GM12878 (cell line): ENCODE measurements around the gene LRRC8D. TPM values are rescaled to one million over a fixed set of nuclear protein-coding genes. Genes with fewer than 3 reads are reported as not detected.

Source experiments
- ATAC-seq: fragments of 200-7000 bp; cut with Tn5 transposase; 3 replicates; pipeline ENCODE4 v1.9.1; 2020; ENCODE audit warnings: mild to moderate bottlenecking, moderate library complexity
- BruUV-seq: library from RNA; stranded (reverse); fragments of 400-500 nt; replicated peaks from 2 replicates; lab custom pipeline; 2021; lab: Mats Ljungman, UMichigan
- CTCF ChIA-PET: fragments of 300-600 bp; sonication (Branson Sonifier 250); formaldehyde crosslinking; extraction: SDS; loops from one replicate; lab custom pipeline; 2021; ENCODE audit warnings: inconsistent platforms; lab: Yijun Ruan, JAX
- POLR2A ChIA-PET: fragments of 350-600 bp; formaldehyde crosslinking; extraction: SDS; loops from one replicate; lab custom pipeline; 2021; ENCODE audit warnings: inconsistent platforms; lab: Charles Lee
- RAD21 ChIA-PET: fragments of 300-600 bp; sonication (Branson Sonifier 250); formaldehyde crosslinking; loops from one replicate; lab custom pipeline; 2023; ENCODE audit warnings: antibody characterized with exemption; ENCODE audit not compliant: unreplicated experiment; lab: Charles Lee
- SMC1A ChIA-PET: fragments of 300-600 bp; sonication (Branson Sonifier 250); formaldehyde crosslinking; loops from one replicate; lab custom pipeline; 2023; ENCODE audit not compliant: unreplicated experiment, uncharacterized antibody; lab: Charles Lee
- DNase-seq: peaks from one replicate; pipeline ENCODE4 v3.0.0-alpha.2; 2011; ENCODE audit warnings: low read depth, low spot score
- FAIRE-seq: peaks from 3 replicates; lab custom pipeline; 2011; peaks lifted over from hg19 to GRCh38; lab: Jason Lieb, UNC
- H2AFZ ChIP-seq: 2 replicates; pipeline ENCODE4 v1.6.0; 2011; ENCODE audit warnings: low read depth, low read length, control low read depth; ENCODE audit not compliant: control insufficient read depth
- H3K27ac ChIP-seq: 2 replicates; pipeline ENCODE4 v1.5.1; 2011; ENCODE audit warnings: control low read depth; ENCODE audit not compliant: control insufficient read depth, insufficient read depth
- H3K27me3 ChIP-seq, 2 experiments: replicated peaks in 1 of 2; 2 replicates each; pipeline versions ENCODE4 v1.6.0 to v1.6.1; 2011; ENCODE audit warnings: low read length in 1 of 2; ENCODE audit not compliant: control insufficient read depth in 2 of 2, insufficient read depth in 2 of 2
- H3K36me3 ChIP-seq, 2 experiments: 2 replicates each; pipeline ENCODE4 v1.5.1; 2011; ENCODE audit warnings: low read length in 1 of 2; ENCODE audit not compliant: control insufficient read depth in 2 of 2, insufficient read depth in 2 of 2
- H3K4me1 ChIP-seq: 2 replicates; pipeline ENCODE4 v1.6.1; 2011; ENCODE audit warnings: mild to moderate bottlenecking, low read length, moderate library complexity, mixed read lengths; ENCODE audit not compliant: control insufficient read depth, insufficient read depth
- H3K4me2 ChIP-seq: 2 replicates; pipeline ENCODE4 v1.6.0; 2011; ENCODE audit warnings: control low read depth; ENCODE audit not compliant: control insufficient read depth, insufficient read depth
- H3K4me3 ChIP-seq: fragments of 200-600 bp; sonication (generic); 2 replicates; pipeline ENCODE4 v1.5.1; 2016
- H3K79me2 ChIP-seq: 2 replicates; pipeline ENCODE4 v1.6.0; 2011; ENCODE audit warnings: low read length; ENCODE audit not compliant: control insufficient read depth, insufficient read depth
- H3K9ac ChIP-seq: 2 replicates; pipeline ENCODE4 v1.8.0; 2011; ENCODE audit warnings: low read length, control low read depth, mixed read lengths; ENCODE audit not compliant: control insufficient read depth, insufficient read depth
- H3K9me3 ChIP-seq: replicated peaks from 3 replicates; pipeline ENCODE4 v1.5.1; 2011; ENCODE audit warnings: mild to moderate bottlenecking, low read length; ENCODE audit not compliant: control insufficient read depth, insufficient read depth
- H4K20me1 ChIP-seq: 2 replicates; pipeline ENCODE4 v1.6.0; 2011; ENCODE audit not compliant: control insufficient read depth, insufficient read depth
- CTCF ChIP-seq, 3 experiments: IDR thresholded peaks in 2 of 3; conservative IDR thresholded peaks in 1 of 3; 2 replicates each; pipeline ENCODE4 v1.5.1; 2011; ENCODE audit warnings: low read depth in 3 of 3, low read length in 3 of 3, mild to moderate bottlenecking in 3 of 3, control low read depth in 2 of 3, moderate library complexity in 2 of 3, inconsistent platforms in 1 of 3, mixed read lengths in 1 of 3; ENCODE audit not compliant: control insufficient read depth in 2 of 3, insufficient read depth in 1 of 3; ENCODE audit errors: extremely low read depth in 1 of 3
- GABPA ChIP-seq: IDR thresholded peaks from 2 replicates; pipeline ENCODE4 v1.6.1; 2014; ENCODE audit warnings: antibody characterized with exemption, low read depth, mild to moderate bottlenecking, inconsistent platforms
- HDAC2 ChIP-seq: fragments of 200-600 bp; sonication (generic); IDR thresholded peaks from 2 replicates; pipeline ENCODE4 v1.6.1; 2017
- IRF3 ChIP-seq: fragments of 450-650 bp; IDR thresholded peaks from 2 replicates; pipeline ENCODE4 v1.6.1; 2014; ENCODE audit warnings: mild to moderate bottlenecking
- MEF2A ChIP-seq: IDR thresholded peaks from 2 replicates; pipeline ENCODE4 v1.6.1; 2011; ENCODE audit warnings: low read depth, mild to moderate bottlenecking, low read length, moderate library complexity; ENCODE audit not compliant: insufficient read depth
- MLLT1 ChIP-seq: fragments of 450-650 bp; IDR thresholded peaks from 2 replicates; pipeline ENCODE4 v1.6.1; 2016; ENCODE audit warnings: mild to moderate bottlenecking
- MTA3 ChIP-seq: IDR thresholded peaks from 2 replicates; pipeline ENCODE4 v1.6.1; 2012; ENCODE audit warnings: low read length, inconsistent platforms, borderline replicate concordance
- STAT1 ChIP-seq: fragments of 450-650 bp; conservative IDR thresholded peaks from 2 replicates; pipeline ENCODE4 v1.6.1; 2014; ENCODE audit warnings: antibody characterized with exemption, mild to moderate bottlenecking
- TARDBP ChIP-seq: IDR thresholded peaks from 2 replicates; pipeline ENCODE4 v1.6.1; 2016; ENCODE audit warnings: borderline replicate concordance
- YY1 ChIP-seq: IDR thresholded peaks from 2 replicates; pipeline ENCODE4 v1.6.1; 2011; ENCODE audit warnings: low read depth, mild to moderate bottlenecking, low read length
- WGBS: methylation state at CpG from one replicate; pipeline ENCODE4 v1.1.6; 2016; ENCODE audit warnings: low lambda C conversion rate; ENCODE audit not compliant: insufficient replicate concordance, insufficient coverage; ENCODE audit errors: missing lambda C conversion rate; 5-methylcytosine and 5-hydroxymethylcytosine counted together
- in situ Hi-C: fragments of 300-500 bp; cut with MboI; formaldehyde crosslinking; loops from 9 replicates; pipeline ENCODE4 v1.14.3; 2018; ENCODE audit warnings: mixed read lengths
- intact Hi-C: fragments of 100-400 bp; cut with micrococcal nuclease; formaldehyde crosslinking; loops from one replicate; pipeline ENCODE4 v1.14.2; 2022; ENCODE audit not compliant: unreplicated experiment
- polyA plus RNA-seq, 11 experiments: library from polyadenylated mRNA; depleted of rRNA in 4 of 11; unstranded in 6 of 11; stranded (reverse) in 5 of 11; fragments of >200 nt; fragmentation: Nextera tagmentation in 4 of 11; fragmentation: Illumina TruSeq in 1 of 11; extraction: Ambion mirVana in 4 of 11; extraction: Trizol in 1 of 11; gene quantifications; 1 replicate in 1 of 11; 2 replicates in 10 of 11; pipeline versions ENCODE4 v1.2.1 to v1.2.3, GENCODE V29; 2011 to 2016; ENCODE audit warnings: inconsistent platforms in 2 of 11, missing spikeins in 2 of 11, low read depth in 1 of 11
- total RNA-seq, 4 experiments: library from RNA; depleted of rRNA in 3 of 4; stranded (reverse); fragments of >200 nt in 3 of 4; fragmentation: Illumina TruSeq in 1 of 4; extraction: Trizol in 1 of 4; gene quantifications; 2 replicates each; pipeline versions ENCODE4 v1.2.1 to v1.2.3, GENCODE V29; 2013 to 2021
- TF ChIP-seq, protein P1 (sequence below): IDR thresholded peaks from 2 replicates; pipeline ENCODE4 v1.6.1; 2012; ENCODE audit warnings: low read depth, low read length, improper control_type of control experiment
- TF ChIP-seq, protein P2 (sequence below): fragments of 450-650 bp; IDR thresholded peaks from 2 replicates; pipeline ENCODE4 v1.6.1; 2017; ENCODE audit warnings: mild to moderate bottlenecking, low read depth, inconsistent platforms; ENCODE audit not compliant: poor library complexity, severe bottlenecking
- TF ChIP-seq, protein P3 (sequence below): IDR thresholded peaks from 2 replicates; pipeline ENCODE4 v1.6.1; 2011; ENCODE audit warnings: low read depth, low read length, improper control_type of control experiment, borderline replicate concordance

LRRC8D gene
- total and polyA plus RNA-seq, 10 of the 15 experiments (the other 5 are each of a cell fraction or from before 2014, with no cell fraction given) = 5.6 to 44.1 (median 26.8) TPM

GRCh38 chr1:89911191-89911991, 90.6 kb downstream of the LRRC8D start:
- ChIA-PET RAD21 (no interaction called here), CTCF (interaction anchor here (1.2 to 1.4 kb wide), 2 partner anchors 12 to 69 kb away, joined by 3 to 5 read pairs; no protein-coding TSS in a partner anchor), SMC1A (interaction anchor here (0.7 to 1.9 kb wide), 3 partner anchors 8 to 69 kb away, joined by 3 to 7 read pairs (median 3); no protein-coding TSS in a partner anchor), POLR2A (no interaction called here)
- Histone ChIP-seq H3K27me3 (no peaks in the 10 kb centered on the region), H3K9ac (no peak overlapping the region), H3K79me2 (peaks cover 2% of the 10 kb centered on the region; the same call in 1 of the 2 replicates), H2AFZ (no peak overlapping the region), H4K20me1 (no peaks in the 10 kb centered on the region), H3K4me3 (no peak overlapping the region), H3K4me1 (peaks cover 15% of the 10 kb centered on the region), H3K27ac (no peak overlapping the region), H3K4me2 (no peak overlapping the region), H3K9me3 (no peaks in the 10 kb centered on the region), H3K36me3 (no peaks in the 10 kb centered on the region)
- in situ Hi-C loops (no loop called here), intact Hi-C loops (no loop called here)
- no peak for DNase-seq
- no TSS peak for BruUV-seq
- WGBS = 80% methylated on average over 10 of the region's 10 CpGs
- ATAC-seq = no peak
- FAIRE-seq = no peak
- TF ChIP-seq, protein P1, sequence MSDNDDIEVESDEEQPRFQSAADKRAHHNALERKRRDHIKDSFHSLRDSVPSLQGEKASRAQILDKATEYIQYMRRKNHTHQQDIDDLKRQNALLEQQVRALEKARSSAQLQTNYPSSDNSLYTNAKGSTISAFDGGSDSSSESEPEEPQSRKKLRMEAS = no peak
- TF ChIP-seq IRF3 (no peak), STAT1 (no peak), TARDBP (no peak), MLLT1 (no peak), HDAC2 (no peak), MEF2A (no peak), MTA3 (no peak), YY1 (no peak), GABPA (no peak), CTCF (IDR thresholded peaks at IDR 0.05 in 2 of 3, conservative IDR thresholded peaks at IDR 0.05 in 1 of 3; ENCODE audit: control insufficient read depth in 2 of 3, extremely low read depth in 1 of 3, insufficient read depth in 1 of 3, low read depth in 3 of 3, low read length in 3 of 3) (no peak)
- TF ChIP-seq, protein P2, sequence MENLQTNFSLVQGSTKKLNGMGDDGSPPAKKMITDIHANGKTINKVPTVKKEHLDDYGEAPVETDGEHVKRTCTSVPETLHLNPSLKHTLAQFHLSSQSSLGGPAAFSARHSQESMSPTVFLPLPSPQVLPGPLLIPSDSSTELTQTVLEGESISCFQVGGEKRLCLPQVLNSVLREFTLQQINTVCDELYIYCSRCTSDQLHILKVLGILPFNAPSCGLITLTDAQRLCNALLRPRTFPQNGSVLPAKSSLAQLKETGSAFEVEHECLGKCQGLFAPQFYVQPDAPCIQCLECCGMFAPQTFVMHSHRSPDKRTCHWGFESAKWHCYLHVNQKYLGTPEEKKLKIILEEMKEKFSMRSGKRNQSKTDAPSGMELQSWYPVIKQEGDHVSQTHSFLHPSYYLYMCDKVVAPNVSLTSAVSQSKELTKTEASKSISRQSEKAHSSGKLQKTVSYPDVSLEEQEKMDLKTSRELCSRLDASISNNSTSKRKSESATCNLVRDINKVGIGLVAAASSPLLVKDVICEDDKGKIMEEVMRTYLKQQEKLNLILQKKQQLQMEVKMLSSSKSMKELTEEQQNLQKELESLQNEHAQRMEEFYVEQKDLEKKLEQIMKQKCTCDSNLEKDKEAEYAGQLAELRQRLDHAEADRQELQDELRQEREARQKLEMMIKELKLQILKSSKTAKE = no peak
- TF ChIP-seq, protein P3, sequence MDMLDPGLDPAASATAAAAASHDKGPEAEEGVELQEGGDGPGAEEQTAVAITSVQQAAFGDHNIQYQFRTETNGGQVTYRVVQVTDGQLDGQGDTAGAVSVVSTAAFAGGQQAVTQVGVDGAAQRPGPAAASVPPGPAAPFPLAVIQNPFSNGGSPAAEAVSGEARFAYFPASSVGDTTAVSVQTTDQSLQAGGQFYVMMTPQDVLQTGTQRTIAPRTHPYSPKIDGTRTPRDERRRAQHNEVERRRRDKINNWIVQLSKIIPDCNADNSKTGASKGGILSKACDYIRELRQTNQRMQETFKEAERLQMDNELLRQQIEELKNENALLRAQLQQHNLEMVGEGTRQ = no peak
